ENCODE measurements around the gene HRG. TPM values are rescaled to one million over a fixed set of nuclear protein-coding genes. Genes with fewer than 3 reads are reported as not detected.

HRG gene
- total RNA-seq, 1 experiment from 2014 or later = not detected

DNA sequence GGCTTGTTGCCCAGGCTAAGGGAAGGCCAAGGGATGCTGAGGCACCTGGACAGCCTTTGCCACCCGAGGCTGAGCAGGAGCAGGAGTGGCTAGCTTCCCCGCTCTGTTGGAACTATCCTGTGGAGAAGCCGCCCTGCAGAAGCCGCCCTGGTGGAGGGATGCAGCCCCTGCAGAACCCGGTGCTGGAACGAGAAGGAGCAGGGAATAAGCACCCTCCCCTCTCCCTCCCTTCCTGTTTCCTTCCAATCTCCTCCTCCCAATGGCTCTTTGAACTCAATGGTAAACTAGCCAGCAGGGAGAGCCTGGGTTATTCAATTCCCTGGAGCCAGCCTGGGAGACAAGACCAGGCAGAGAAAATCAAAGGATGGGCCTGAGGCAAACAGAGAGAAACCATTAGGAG, 11.8 kb upstream of the HRG start:
- Histone ChIP-seq H3K4ac (ENCODE audit: low read depth, low read length) (no peak overlapping the region), H3K79me1 (ENCODE audit: insufficient read depth, low read depth, low read length, poor library complexity, severe bottlenecking) (no peaks in the 10 kb centered on the region), H3K27ac (ENCODE audit: insufficient read length, low read depth, low read length) (no peak overlapping the region), H4K91ac (ENCODE audit: insufficient read length, low read depth, low read length) (no peak overlapping the region), H3K56ac (ENCODE audit: insufficient read length, low read depth, low read length) (no peak overlapping the region), H3K23me2 (ENCODE audit: insufficient read length, low read depth, low read length, poor library complexity, severe bottlenecking) (no peaks in the 10 kb centered on the region), H4K5ac (ENCODE audit: insufficient read length, low read depth, low read length) (no peak overlapping the region), H3K27me3 (ENCODE audit: insufficient read depth, low read length) (no peaks in the 10 kb centered on the region), H2BK15ac (ENCODE audit: low read depth, low read length) (no peak overlapping the region), H3K9ac (ENCODE audit: extremely low read depth, insufficient read length, low read length) (no peak overlapping the region), H3T11ph (ENCODE audit: low read length) (no peak overlapping the region), H4K8ac (replicated peaks; ENCODE audit: insufficient read length, low read depth, low read length) (no peak overlapping the region), H2BK120ac (ENCODE audit: low read depth, low read length, poor library complexity, severe bottlenecking) (no peak overlapping the region), H2BK12ac (ENCODE audit: insufficient read length, low read depth, low read length) (no peak overlapping the region), H2BK5ac (ENCODE audit: insufficient read length, low read length) (no peak overlapping the region), H3K14ac (ENCODE audit: insufficient read depth, low read length) (no peak overlapping the region), H2AFZ (ENCODE audit: low read length) (no peak overlapping the region), H3K79me2 (ENCODE audit: insufficient read depth, low read length) (no peaks in the 10 kb centered on the region), H3K23ac (ENCODE audit: insufficient read length, low read depth, low read length) (no peak overlapping the region), H3K4me1 (ENCODE audit: insufficient read depth, low read length) (no peaks in the 10 kb centered on the region), H2AK5ac (ENCODE audit: insufficient read length, low read length) (no peak overlapping the region), H4K20me1 (ENCODE audit: control insufficient read depth, insufficient read depth, insufficient read length) (no peaks in the 10 kb centered on the region), H3K4me2 (ENCODE audit: insufficient read depth, insufficient read length, low read length) (no peak overlapping the region), H2BK20ac (ENCODE audit: low read depth, low read length, poor library complexity, severe bottlenecking) (no peak overlapping the region), H3K18ac (ENCODE audit: insufficient read length, low read depth, low read length) (no peak overlapping the region), H3K9me3 (ENCODE audit: control insufficient read depth, low read depth, low read length) (no peaks in the 10 kb centered on the region)
- Mint-ChIP-seq H3K9me3 (peaks cover 15 to 16% of the 10 kb centered on the region in 2 experiments), H3K27ac (peak overlapping the region in 1 of 3 experiments; percentile 87; a peak in 2 of 7 replicates), H3K27me3 (ENCODE audit: low read depth) (peaks cover 10% of the 10 kb centered on the region), H3K36me3 (ENCODE audit: insufficient read depth in 1 of 3, low read depth in 3 of 3) (peaks cover 11 to 17% (median 13%) of the 10 kb centered on the region in 3 experiments), H3K4me3 (no peak overlapping the region), H3K4me1 (peaks cover 14 to 26% of the 10 kb centered on the region in 2 experiments)
- TF ChIP-seq CTCF (conservative IDR thresholded peaks at IDR 0.05) = peak; percentile 56
- peak; percentile 86 for DNase-seq
- WGBS (ENCODE audit: extremely low coverage, insufficient read length, low lambda C conversion rate) = no CpG with 5 or more reads among the region's 6 CpGs

All from H9 (cell line).